ENCODE results near the gene RAMP3.

GRCh38 chr7:45114926-45115325, 42.7 kb upstream of the RAMP3 start:
- TF ChIP-seq CTCF (conservative IDR thresholded peaks at IDR 0.05) (no peak), EZH2 (IDR thresholded peaks at IDR 0.05; ENCODE audit: low read depth) (no peak)
